ENCODE data around the gene PPARA. TPM values are rescaled to one million over a fixed set of nuclear protein-coding genes. Genes with fewer than 3 reads are reported as not detected.

The PPARA gene
- total and polyA plus RNA-seq, 9 of the 15 experiments (the other 6 are each of a cell fraction or from before 2014, with no cell fraction given) = 0.64 to 5.3 (median 3.5) TPM

GRCh38 chr22:46175631-46176030 lies 25.3 kb downstream of the PPARA start (continued):
- TF ChIP-seq AFF4 (CRISPR knock-in tag; IDR thresholded peaks at IDR 0.05) = no peak

GRCh38 chr22:46176508-46177003 lies 26.2 kb downstream of the PPARA start:
- in situ Hi-C loops (cut with MboI) (no loop called here), intact Hi-C loops (cut with micrococcal nuclease) (no loop called here)
- Histone ChIP-seq H3K9me3 (replicated peaks; ENCODE audit: control insufficient read depth, insufficient read depth, low read depth, low read length) (peaks cover 6% of the 10 kb centered on the region), H3K27ac (ENCODE audit: extremely low read depth, low read depth, low read length) (no peak overlapping the region), H3K4me1 (replicated peaks in 1 of 2; ENCODE audit: control insufficient read depth in 2 of 2, insufficient read depth in 2 of 2, low read length in 2 of 2) (peaks cover 8 to 13% of the 10 kb centered on the region in 2 experiments; a peak in 3 of 5 replicates), H4K20me1 (replicated peaks; ENCODE audit: control insufficient read depth, insufficient read depth, low read length) (no peaks in the 10 kb centered on the region), H3K4me3 (no peak overlapping the region), H2AFZ (ENCODE audit: low read depth, low read length) (no peak overlapping the region), H3K9ac (ENCODE audit: insufficient read depth in 1 of 2, low read depth in 2 of 2, low read length in 2 of 2) (no peak overlapping the region), H3K79me2 (ENCODE audit: control insufficient read depth, insufficient read depth, low read length) (no peaks in the 10 kb centered on the region), H3K4me2 (ENCODE audit: insufficient read depth, low read length) (no peak overlapping the region), H3K9me1 (ENCODE audit: control insufficient read depth, insufficient read depth, low read length) (no peaks in the 10 kb centered on the region), H3K36me3 (ENCODE audit: control insufficient read depth, insufficient read depth, low read length) (no peaks in the 10 kb centered on the region), H3K27me3 (ENCODE audit: control insufficient read depth in 2 of 2, insufficient read depth in 2 of 2, low read length in 2 of 2) (no peaks in the 10 kb centered on the region)
- FAIRE-seq (no peak), ATAC-seq (no peak), DNase-seq (ENCODE audit: extremely low read depth in 1 of 4, low spot score in 3 of 4) (no peak)
- TF ChIP-seq ZNF12 (CRISPR knock-in tag; IDR thresholded peaks at IDR 0.05) = peak; percentile 75; the same call in 1 of the 2 replicates
- TF ChIP-seq ZNF586 (CRISPR knock-in tag; conservative IDR thresholded peaks at IDR 0.05) = no peak
- WGBS (ENCODE audit: insufficient coverage, low coverage, missing lambda C conversion rate) = 55% methylated on average over 9 of the region's 9 CpGs
- ChIA-PET POLR2A (no interaction called here), CTCF (ENCODE audit: low intra/inter-chr PET ratio) (no interaction called here)
- no TSS peak for BruUV-seq (replicated peaks)

Measured in K562 (cell line).